SH-SY5Y (cell line): Measurements from ENCODE around the gene DLGAP1.

Experiments
- GATA2 ChIP-seq: IDR thresholded peaks from 2 replicates; pipeline ENCODE4 v1.6.1; 2011; ENCODE audit warnings: mild to moderate bottlenecking, low read depth, low read length
- GATA3 ChIP-seq: IDR thresholded peaks from 2 replicates; pipeline ENCODE4 v1.6.1; 2011; ENCODE audit warnings: low read depth, mild to moderate bottlenecking, low read length, moderate library complexity

DLGAP1 gene

DNA sequence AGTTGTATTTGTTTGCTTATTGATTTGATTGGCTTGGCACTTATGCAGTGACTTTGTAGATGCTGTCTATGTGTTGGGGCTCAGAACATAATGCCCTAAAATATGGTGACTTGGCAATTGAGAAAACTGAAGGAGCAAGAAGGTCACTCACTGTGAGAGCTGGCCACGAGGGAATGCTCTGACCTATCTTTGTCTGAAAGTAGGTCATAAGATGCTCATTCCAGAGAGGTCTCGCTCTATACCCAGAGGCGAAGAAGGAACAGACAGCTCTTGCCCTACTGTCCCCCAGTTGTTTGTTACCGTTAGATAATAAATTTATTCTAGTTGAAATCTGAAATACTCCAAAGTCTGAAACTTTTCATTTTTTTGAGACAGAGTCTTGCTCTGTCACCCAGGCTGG lies 846.6 kb downstream of the DLGAP1 start:
- TF ChIP-seq GATA2 (no peak), GATA3 (no peak)

DNA sequence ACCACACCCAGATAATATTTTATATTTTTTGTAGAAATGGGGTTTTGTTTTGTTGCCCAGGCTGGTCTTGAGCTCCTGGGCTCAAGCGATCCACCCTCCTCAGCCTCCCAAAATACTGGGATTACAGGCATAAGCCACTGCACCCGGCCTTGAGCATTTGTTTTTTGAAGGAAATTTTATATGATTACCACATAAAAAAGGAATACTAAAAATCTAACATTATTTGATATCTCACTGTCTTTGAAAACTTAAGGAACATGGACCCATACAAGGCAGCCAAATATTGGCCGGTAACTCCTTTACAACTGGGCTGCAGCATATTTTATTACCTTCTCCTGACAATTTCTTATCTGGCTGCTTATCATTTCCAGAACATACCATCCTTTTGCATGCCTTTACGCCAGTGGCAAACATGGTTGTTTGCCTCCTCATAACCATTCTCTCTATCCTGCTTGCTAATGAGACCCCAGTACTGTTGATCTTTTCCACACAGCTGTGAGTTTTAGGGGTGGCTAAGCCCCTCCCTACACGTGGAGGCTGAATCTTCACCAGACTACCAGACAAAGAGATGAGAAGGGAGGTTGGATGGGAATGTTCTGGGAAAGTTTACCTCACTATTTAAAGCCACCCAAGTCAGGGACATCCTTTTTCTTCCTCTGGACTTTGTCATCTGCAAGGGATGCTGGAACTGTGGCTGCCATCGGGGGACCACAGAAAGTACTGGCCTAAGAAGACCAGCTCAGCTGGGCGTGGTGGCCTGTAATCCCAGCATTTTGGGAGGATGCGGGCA lies 847.6 kb downstream of the DLGAP1 start:
- peak; percentile 8; the same call in 1 of the 2 replicates for TF ChIP-seq GATA2
- no peak for TF ChIP-seq GATA3

DNA sequence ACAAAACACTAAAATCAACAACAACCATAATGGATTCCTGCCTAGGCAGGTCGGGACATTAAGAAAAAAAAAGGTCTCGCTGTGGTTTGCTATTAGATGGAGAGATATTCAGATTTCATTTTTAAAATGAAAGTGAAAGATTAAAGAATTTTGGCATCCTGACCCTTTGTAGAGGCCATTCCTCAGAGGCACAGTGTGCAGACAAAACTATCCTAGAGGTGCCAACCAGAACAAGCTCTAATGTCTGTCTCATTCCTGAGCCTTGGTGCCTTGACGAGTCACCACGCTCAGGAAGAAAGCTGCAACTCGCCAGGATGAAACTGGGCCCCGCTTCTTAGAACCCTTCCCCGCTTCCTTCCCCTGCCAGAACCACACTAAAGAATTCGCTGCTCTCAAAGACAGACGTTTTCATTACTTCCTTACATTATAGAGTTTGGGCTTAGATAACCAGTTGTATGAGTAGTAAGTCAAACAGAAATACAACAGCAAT lies 849.1 kb downstream of the DLGAP1 start:
- TF ChIP-seq GATA3, result no peak
- TF ChIP-seq GATA2, result no peak

DNA sequence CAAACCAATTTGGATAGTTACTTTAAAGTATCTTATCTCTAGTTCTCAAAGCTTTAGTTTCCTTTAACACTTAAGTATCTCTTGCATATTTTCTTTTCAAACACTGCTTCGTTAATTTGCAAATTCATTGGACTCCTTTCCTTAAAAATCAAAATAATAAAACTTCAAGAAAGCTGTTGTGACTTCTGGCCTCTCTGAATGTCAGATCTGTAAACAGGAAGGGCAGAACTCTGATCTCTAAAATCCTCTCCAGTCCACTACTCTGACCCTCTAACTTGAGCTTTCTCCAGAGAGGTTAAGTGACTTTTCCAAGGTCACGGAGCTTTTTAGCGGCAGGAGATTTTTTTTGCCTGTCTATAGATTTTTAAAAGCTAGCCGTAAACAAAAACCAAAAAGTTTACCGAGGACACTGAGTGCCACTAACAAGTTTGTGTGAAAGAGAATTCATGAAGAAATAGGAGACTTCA lies 849.6 kb downstream of the DLGAP1 start:
- no peak for TF ChIP-seq GATA3
- no peak for TF ChIP-seq GATA2

DNA sequence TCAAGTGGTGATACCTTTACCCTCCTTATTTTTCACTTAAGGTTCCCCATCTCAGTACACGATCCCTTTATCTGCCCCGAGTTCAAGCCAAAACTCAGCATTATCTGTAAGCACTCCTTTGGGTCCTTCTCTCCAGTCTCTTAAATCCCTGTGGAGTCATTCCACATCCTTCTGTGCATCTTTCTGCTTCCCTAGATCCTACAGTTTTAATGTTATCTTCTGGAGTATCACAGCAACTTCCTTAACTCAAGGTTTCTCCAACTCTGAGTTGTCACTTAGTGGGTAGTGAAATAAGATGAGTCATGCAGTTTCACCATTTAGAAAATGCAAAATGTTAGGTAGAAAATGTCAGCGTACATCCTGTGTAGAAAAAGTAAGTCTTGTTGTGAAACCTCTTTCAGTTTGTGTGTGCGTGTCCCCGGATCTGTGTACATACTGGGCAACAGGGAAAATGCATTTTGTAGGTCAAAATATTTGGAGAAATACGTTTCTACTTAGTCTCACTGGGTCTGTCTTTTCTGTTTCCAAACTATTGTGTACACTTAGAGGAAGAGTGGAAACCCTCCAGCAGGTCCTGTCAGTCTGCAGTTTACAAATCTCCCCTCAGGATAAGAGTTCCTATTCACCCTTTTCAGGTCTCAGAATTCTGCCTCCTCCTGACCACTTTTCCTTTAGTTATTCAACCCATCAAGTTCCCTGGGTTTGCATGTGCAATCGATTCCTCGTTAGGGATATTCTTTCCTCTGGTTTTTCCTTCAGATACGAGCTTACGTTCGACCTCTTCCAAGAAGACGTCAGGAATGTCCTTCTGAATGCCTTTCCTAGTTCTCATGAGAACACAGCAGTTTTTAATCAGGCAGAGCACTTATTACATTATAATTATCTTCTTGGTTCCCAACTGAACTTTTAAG lies 850.4 kb downstream of the DLGAP1 start:
- TF ChIP-seq GATA3 (no peak), GATA2 (no peak)

DNA sequence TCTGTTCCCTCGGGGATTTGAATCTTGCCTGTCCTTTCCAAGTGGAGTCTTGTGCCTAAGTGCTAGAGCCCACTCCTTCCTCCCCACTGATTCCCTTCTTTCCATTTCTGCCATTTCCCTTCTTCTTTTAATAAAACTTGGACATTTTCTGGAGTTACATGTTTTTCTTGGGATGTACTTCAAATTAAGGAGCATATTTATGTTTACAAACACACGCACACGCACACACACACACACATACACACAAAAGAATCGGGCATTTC lies 850.9 kb downstream of the DLGAP1 start:
- TF ChIP-seq GATA3 (no peak), GATA2 (no peak)

DNA sequence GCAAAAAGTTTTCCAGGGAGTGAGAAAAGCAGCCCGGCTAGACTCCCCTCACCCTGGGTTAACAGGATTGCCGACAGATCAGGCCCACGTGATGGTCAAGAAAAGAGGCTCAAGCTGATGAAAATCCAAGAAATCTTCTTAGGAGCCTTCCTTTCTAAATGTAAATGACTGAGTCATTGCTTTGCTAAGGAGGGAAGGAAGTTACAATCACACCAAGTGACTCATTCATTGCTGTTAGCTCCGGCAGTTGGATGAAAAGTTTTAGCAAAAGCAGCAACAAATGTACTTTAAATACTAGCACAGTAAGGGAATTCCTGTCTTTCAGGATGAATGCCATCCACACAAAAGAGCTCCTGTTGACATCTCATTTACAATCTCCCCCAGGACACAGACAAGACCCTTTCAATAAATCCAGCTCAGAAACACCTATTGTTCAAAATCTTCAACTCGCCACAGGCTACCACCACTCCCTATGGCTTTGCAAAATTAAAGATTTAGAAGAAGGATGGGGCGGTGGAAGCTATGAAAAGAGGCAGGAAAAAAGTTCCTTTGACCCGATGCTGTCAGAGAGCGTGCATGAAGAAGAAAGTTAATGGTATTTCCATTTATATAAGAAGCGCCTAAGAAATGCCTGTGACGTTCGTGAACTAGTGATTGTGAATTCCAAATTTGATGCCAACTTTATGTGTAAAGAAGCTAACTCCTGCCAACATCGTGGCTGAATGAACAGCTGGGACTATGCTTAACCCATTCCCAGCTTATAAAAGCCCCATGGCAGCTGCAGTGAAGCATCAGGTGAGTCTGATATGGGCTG lies 851.5 kb downstream of the DLGAP1 start:
- TF ChIP-seq GATA3 (no peak), GATA2 (no peak)

DNA sequence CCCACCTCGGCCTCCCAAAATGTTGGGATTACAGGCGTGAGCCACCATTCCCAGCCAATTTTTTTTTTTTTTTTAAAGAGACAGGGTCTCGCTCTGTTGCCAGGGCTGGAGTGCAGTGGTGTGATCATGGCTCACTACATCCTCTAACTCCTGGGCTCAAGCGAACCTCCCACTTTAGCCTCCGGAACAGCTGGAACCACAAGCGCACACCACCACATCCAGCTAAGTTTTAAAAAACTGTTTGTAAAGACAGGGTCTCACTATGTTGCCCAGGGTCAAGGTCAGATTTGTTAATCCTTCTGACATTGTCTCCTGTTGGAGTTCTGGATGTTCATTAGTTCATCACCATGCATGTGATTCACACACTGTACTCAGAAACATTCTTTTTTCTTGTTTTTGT lies 855.2 kb downstream of the DLGAP1 start:
- TF ChIP-seq GATA3 (no peak), GATA2 (no peak)

DNA sequence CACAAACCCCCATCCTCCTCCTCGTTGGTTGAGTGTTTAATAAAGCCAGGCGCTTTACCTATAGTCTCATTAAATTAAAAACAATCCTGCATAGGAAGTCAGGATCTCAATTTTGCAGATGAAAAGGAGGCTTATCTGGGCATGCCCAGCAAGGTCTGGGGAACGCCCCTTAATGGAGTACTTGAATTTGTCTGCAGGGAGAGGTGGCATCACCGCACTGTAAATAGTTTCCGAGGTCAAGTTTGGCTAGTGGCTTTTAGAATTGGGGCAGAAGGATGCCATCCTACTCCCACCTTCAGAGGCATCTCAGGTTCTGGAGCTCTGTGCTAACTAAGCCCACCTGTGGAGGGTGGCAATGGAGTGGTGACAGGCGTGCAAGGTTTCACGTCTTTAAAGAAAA lies 855.9 kb downstream of the DLGAP1 start:
- TF ChIP-seq GATA3, result no peak
- no peak for TF ChIP-seq GATA2

DNA sequence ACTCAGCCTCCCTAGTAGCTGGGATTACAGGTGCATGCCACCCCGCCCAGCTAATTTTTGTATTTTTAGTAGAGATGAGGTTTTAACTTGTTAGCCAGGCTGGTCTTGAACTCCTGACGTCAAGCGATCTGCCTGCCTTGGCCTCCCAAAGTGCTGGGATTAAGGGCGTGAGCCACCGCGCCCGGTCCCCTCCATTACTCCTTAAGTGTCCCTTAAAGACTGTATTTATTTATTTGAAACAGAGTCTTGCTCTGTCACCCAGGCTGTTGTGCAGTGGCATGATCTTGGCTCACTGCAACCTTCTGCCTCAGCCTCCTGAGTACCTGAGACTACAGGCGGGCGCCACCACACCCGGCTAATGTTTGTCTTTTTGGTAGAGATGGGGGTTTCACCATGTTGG lies 856.5 kb downstream of the DLGAP1 start:
- TF ChIP-seq GATA3 (no peak), GATA2 (no peak)

DNA sequence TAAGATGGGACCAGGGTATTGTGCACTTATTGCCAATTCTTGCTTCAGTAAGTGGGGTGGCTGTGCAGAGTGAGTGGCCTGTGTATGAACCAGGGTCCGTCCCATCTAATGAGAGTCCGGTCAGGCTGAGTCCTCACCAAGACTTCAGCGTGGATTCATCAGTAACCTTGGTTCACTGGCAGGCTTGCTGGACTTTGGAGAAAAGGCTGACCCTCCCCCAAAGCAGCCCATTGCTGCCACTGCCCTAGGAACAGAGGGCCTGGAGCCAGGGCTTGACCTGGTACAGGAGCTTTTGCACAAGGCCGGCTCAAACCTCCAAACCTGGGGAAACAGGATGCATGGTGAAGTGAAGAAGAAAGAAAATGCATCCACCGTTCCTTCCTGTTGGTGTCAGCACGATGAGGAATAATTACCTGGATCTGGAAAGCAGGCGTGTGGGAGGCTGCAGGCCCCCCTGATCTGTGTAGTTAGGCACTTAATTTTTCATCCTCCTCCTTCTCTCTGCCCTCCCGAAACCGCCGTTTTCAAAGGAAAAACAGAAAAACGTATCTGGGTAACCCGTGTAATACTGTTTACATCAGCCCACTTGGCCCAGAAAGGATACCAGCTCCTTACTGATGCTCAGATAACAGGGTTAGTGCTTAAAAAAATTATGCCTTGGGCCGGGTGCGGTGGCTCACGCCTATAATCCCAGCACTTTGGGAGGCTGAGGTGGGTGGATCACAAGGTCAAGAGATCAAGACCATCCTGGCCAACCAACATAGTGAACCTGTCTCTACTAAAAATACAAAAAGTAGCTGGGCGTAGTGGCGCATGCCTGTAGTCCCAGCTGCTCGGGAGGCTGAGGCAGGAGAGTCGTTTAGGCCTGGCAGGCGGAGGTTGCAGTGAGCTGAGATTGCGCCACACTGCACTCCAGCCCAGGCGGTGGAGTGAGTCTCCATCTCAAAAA lies 857.4 kb downstream of the DLGAP1 start:
- no peak for TF ChIP-seq GATA2
- TF ChIP-seq GATA3, result no peak

DNA sequence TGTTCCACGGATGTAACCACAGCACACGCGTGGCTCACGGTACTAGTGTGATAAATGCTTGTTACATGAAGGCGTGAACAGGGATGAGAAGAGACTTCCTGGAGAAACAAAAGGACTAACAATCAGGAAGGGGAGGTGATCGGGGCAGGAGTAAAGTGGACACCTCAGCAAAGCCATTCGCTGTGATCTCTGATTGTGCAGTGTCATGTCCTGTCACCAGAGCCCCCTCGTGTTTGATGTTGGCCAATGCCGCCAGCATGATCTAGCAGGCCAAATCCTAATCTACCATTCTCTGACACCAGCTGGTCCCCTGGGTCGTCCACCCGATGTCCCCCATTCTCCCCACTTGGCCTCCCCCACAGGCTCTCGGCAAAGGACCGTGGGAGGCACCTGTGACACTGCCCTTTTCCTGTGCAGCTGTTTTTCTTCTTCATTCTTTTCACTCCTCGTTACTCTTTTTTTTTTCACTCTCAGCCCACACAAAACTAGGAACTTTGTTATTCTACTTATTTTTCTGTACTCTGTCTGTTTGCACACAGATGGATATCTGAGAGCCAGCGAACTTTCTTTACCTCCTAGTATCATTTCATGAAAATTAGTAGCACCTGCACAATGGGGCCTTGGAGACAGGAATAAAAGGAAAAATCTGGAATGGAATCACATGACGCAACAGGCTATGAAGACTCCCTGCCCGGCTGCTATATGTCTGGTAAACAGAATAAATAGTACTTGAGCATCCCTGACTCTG lies 858.3 kb downstream of the DLGAP1 start:
- TF ChIP-seq GATA2 (no peak), GATA3 (no peak)
